ENCODE data around the gene ADAM10.
A peak's percentile ranks its signal among the peaks of the same experiment; 100 is the strongest.
"Not testable (repeated sequence)": the region's sequence is repeated elsewhere in the genome, so short reads cannot be mapped to it uniquely, and the experiment has no call there.

The ADAM10 gene

DNA sequence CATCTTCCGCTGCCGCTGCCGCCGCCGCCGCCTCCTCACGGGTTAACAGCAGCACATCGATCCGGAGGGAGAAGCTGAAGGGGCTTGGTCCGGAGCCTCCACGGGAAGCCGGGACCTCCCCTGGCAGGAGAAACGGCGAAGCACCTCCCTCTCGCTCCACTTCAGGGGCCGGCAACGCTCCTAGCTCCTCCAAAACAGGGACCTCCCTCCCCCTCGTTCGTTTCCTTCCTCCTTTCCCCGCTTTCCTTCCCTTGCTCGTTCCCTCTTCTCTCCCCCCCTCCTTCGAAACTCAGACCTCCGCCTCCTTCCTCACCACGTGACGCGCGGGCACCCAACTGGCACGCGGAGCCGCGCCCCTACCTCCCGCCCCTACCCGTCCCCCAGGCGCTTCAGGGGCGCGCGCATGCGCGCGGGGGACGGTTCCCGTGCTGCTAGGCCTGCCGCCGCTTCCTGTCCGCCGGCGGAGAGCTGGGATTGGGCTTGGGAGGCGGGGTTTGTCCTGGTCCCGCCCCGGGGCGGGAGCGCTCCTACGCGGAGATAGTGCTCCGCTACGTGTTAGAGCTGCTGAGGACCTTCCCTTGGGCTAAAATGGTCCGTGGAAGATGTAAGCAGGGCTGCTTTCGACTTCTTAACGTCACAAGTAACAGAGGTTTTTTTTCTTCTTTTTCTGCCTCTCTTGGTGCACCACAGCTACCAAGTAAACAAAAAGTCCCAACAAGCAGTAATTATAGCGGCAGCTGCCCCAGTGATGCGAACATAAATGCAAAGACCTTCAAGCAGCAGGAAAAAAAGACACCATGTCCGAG, at the start of gene ADAM10:
ADAM10 (minus strand) TSS at position 176 of the 806 bp plus-strand sequence; CDS start at position 3, 173 bp downstream.
- H3K4me3 ChIP-seq (ENCODE audit: low read depth, low read length) = peak within 1 kb of the TSS; percentile 87

DNA sequence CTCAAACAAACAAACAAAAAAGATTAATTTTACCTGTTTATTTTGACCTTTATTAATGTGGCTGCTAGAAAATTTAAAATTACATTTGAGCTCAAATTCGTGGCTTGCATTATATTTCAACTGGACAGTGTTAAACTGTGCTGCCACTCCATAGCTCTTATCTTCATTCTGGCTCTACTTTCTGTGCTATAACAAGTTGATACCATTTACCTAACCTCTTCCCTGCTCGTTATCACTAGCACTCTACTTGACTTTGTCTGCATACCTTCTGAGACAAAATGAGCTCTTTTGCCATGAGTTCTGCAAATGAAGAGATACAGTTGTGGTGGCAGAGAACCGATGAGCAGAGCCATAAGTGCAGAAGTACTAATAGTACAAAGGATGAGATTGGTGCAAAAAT, 48.0 kb upstream of the ADAM10 start:
- H3K4me3 ChIP-seq (ENCODE audit: low read depth, low read length) = no peak overlapping the region

DNA sequence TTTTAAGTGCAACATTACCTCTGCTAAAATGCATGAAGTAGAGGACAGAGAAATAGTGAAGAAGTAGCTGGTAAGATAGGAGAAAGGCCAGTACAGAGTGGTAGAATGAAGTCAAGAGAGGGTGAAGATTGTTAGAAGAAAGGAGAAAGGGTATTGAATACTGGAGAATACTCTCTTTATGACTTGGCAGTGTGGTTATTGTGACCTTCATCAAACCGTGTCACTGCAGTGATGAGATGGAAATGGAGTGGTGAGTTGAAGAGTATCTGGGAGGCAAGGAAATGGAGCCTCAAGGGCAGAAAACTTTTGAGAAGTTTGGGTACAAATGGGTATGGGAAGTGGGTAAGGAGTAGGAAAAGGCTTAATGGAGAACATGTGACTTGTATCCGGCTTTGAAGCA, 46.3 kb upstream of the ADAM10 start:
- H3K4me3 ChIP-seq (ENCODE audit: low read depth, low read length) = no peak overlapping the region

GRCh38 chr15:58793862-58794261, 44.4 kb upstream of the ADAM10 start:
- no peak overlapping the region for H3K4me3 ChIP-seq (ENCODE audit: low read depth, low read length)

DNA sequence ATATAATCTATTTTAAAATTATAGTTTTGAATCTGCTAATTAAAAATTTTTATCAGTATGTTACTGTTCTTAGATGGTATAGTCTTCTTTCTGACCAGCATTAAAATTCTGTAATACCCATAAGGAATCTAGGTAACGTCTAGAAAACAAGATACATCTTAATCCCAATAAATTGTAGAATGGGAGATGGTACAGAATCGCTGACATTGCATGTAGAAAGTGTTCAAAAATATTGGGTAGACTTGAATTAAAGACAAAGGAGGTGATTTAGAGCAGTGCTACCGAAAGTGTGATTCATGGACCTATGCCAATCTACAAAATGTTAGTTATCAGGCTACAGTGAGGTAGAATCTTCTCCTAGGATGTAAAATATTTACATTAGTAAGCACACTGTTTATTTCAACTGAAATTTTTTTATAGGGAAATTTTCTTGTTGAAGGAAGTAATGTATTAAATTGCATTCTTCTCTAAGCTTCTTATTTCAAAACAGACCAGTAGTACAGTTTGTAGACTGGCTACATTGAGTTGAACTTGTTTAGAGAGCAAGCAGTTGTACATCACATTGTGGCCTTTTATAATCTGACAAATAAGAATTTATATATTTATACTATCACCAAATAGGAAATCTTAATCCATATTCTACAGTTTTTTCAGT, 38.7 kb upstream of the ADAM10 start:
- H3K4me3 ChIP-seq (ENCODE audit: low read depth, low read length) = no peak overlapping the region

GRCh38 chr15:58785355-58785754, 35.8 kb upstream of the ADAM10 start:
- H3K4me3 ChIP-seq (ENCODE audit: low read depth, low read length) = no peak overlapping the region

GRCh38 chr15:58779554-58779953, 30.0 kb upstream of the ADAM10 start:
- no peak overlapping the region for H3K4me3 ChIP-seq (ENCODE audit: low read depth, low read length)

DNA sequence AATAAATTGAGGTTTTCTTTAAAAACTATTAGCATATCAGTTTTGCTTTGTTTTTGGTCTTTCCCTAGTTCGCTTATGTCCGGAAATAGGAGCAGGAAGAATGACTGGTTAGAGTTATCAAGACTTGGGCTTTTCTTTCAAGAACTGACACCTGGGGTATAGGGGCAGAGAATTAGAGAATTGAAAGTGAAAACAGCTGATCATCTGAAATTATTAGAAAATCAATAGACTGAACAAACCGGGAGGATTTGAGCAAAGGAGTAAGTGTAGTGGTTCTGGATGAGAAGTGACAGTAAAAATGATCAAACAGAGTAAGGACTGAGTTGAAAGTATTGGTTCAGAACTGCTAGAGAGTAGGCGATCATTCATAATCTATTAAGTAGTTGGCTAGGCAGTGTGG, 27.6 kb upstream of the ADAM10 start:
- H3K4me3 ChIP-seq (ENCODE audit: low read depth, low read length) = no peak overlapping the region

GRCh38 chr15:58775402-58775801, 25.9 kb upstream of the ADAM10 start:
- no peak overlapping the region for H3K4me3 ChIP-seq (ENCODE audit: low read depth, low read length)

- peak overlapping the region; percentile 18 for H3K4me3 ChIP-seq (ENCODE audit: low read depth, low read length)
These were observed 23.5 kb upstream of the ADAM10 start for GRCh38 chr15:58773024-58773423.

- H3K4me3 ChIP-seq (ENCODE audit: low read depth, low read length) = peak overlapping the region; percentile 91
These were observed 22.2 kb upstream of the ADAM10 start for GRCh38 chr15:58771621-58772250.

- peak within 1 kb of the TSS; percentile 91 for H3K4me3 ChIP-seq (ENCODE audit: low read depth, low read length)
These were observed 21.5 kb upstream of the ADAM10 start, which contains the start of gene MINDY2 for GRCh38 chr15:58770857-58771620. TSS of gene MINDY2 (plus strand) at chr15:58771302. CDS start at chr15:58771396, 94 bp downstream.

DNA sequence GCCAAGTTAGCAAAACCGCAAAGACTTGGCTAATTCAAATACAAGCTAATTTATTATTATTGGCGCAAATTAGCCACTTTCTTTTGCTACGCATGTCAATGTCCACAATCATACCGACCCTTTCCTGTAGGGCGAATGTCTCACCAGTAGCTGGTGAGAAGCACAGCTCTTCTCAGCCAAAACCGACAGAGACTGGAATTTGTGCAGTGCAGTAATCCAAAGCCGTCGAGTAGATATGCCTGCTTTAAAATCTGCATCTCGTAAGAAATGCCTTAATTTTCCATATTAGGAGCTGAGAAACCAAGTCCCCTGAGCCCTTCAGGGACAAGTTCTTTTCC, 21.0 kb upstream of the ADAM10 start:
- peak overlapping the region; percentile 43 for H3K4me3 ChIP-seq (ENCODE audit: low read depth, low read length)

DNA sequence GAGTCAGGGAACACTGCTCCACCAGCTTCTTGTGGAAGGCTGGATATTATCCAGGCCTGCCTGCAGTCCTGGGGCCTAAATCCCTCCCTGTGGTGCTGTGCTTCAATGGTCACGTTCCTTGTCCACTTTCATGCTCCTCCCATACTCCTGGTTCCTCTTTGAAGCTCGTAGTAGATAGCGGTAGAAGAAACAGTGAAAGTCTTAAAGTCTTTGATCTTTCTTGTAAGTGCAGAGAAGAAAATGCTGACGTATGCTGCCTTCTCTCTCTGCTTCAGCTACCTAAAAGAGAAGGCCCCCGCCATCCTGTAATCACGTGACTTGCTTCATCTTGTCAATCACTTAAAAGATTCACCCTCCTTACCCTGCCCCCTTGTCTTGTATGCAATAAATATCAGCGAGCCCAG, 19.1 kb upstream of the ADAM10 start:
- not testable (repeated sequence) for H3K4me3 ChIP-seq (ENCODE audit: low read depth, low read length)

GRCh38 chr15:58766290-58766689, 16.8 kb upstream of the ADAM10 start:
- H3K4me3 ChIP-seq (ENCODE audit: low read depth, low read length) = no peak overlapping the region

- no peak overlapping the region for H3K4me3 ChIP-seq (ENCODE audit: low read depth, low read length)
These were observed 15.0 kb upstream of the ADAM10 start for GRCh38 chr15:58764468-58764867.

DNA sequence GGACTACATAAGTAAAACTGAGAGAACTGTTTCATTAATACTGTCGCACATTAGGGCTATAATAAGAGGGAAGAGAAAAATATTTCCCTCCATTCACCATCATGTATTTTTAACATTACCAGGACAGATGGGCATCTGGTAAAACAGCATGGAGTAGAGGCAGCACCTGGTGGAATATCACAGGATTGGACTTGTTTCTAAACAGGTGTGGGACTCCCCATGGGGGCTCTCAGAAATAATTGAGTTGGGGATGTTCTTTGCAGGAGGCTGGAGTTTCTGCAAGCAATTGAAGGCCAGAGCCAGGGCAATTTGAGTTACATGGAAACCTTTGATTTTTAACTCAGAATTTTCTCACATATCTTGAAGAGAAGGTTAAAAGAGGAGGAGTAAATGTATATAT, 13.2 kb upstream of the ADAM10 start:
- H3K4me3 ChIP-seq (ENCODE audit: low read depth, low read length) = no peak overlapping the region

DNA sequence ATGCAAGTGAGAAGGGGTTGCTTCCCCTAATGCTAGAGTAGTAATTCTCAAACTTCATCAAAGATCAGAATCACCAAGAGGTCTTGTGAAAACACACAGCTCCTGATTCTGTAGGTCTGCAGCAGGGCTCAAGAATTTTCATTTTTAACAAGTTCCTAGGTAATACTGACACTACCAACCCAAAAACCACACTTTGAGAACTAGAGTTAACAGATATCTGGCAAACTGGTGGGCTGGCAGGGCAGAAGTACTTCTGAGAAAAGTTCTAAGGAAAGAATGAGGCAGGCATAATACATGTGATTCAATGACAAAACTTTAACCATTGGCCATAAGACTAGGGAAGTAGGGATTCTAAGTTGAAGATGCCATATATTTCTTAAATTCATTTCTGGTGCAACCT, 12.8 kb upstream of the ADAM10 start:
- H3K4me3 ChIP-seq (ENCODE audit: low read depth, low read length) = no peak overlapping the region

GRCh38 chr15:58761010-58761388, 11.5 kb upstream of the ADAM10 start:
- H3K4me3 ChIP-seq (ENCODE audit: low read depth, low read length) = no peak overlapping the region

GRCh38 chr15:58760385-58761009, 11.0 kb upstream of the ADAM10 start:
- H3K4me3 ChIP-seq (ENCODE audit: low read depth, low read length) = no peak overlapping the region

GRCh38 chr15:58758141-58758540, 8.6 kb upstream of the ADAM10 start:
- no peak overlapping the region for H3K4me3 ChIP-seq (ENCODE audit: low read depth, low read length)
